Breast epithelium (tissue), 3 donors: Measurements from ENCODE around the gene HIC2.

Source experiments
- POLR2A ChIP-seq: fragments of 450-650 bp; IDR thresholded peaks from one replicate; pipeline ENCODE4 v1.6.1; 2016; ENCODE audit warnings: antibody characterized with exemption, mild to moderate bottlenecking, moderate library complexity
- POLR2AphosphoS5 ChIP-seq, 3 donors: sonication (generic); formaldehyde crosslinking; IDR thresholded peaks; one replicate each; pipeline ENCODE4 v1.6.1; 2017; ENCODE audit warnings: antibody characterized with exemption in 3 of 3

- TF ChIP-seq POLR2AphosphoS5 (IDR thresholded peaks at IDR 0.05) (no peak), POLR2A (no peak)
Observed at GRCh38 chr22:21457023-21457787, 40.0 kb downstream of the HIC2 start.
